ENCODE measurements around the gene TSHZ1.

DNA sequence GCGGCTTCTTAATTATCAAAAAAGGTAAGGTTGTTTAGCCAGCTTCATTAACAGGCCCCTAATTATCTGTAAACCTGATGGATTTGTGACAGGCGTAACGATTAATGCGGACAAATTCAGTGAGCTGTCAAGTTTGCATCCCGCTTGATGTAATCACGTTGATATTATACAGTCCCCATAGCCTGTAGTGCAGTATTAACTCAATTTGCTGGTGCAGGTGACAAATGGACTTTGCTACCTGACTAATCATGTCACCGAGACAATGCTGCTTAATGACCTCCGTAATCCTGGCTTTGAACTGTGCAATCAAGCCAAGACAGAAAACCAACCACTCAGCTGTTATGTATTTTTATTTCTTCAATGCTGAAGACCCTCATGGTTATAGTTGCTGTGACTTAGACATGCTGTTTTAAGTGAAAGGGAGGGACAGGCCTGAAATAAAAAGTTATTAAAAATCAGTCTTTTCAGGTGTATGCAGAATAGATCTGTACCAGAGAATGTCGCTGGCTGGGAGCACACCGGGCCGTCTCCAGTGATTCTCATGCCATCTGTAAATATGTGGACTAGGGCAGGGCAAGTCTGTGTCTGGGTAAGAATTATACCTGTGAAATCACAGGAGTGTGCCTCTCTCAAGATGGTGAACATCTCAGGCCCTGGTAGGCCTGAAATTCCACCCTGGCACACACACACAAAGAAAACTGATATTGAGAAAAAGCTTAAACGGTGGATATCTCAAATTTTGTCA is 4.3 kb downstream of the TSHZ1 start:
- TF ChIP-seq, protein P1, sequence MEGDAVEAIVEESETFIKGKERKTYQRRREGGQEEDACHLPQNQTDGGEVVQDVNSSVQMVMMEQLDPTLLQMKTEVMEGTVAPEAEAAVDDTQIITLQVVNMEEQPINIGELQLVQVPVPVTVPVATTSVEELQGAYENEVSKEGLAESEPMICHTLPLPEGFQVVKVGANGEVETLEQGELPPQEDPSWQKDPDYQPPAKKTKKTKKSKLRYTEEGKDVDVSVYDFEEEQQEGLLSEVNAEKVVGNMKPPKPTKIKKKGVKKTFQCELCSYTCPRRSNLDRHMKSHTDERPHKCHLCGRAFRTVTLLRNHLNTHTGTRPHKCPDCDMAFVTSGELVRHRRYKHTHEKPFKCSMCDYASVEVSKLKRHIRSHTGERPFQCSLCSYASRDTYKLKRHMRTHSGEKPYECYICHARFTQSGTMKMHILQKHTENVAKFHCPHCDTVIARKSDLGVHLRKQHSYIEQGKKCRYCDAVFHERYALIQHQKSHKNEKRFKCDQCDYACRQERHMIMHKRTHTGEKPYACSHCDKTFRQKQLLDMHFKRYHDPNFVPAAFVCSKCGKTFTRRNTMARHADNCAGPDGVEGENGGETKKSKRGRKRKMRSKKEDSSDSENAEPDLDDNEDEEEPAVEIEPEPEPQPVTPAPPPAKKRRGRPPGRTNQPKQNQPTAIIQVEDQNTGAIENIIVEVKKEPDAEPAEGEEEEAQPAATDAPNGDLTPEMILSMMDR (IDR thresholded peaks at IDR 0.05): no peak
- TF ChIP-seq POLR2AphosphoS5 (IDR thresholded peaks at IDR 0.05): no peak
